Measurements from ENCODE around the gene ISY1.
"Not testable (repeated sequence)": the region's sequence is repeated elsewhere in the genome, so short reads cannot be mapped to it uniquely, and the experiment has no call there.

GRCh38 chr3:129165594-129165993 is 4.7 kb upstream of the ISY1 start:
- TF ChIP-seq CTCF, POLR2A (IDR thresholded peaks at IDR 0.05): not testable (repeated sequence)
